ENCODE data around the gene TAS1R3. TPM values are rescaled to one million over a fixed set of nuclear protein-coding genes. Genes with fewer than 3 reads are reported as not detected.
A peak's percentile ranks its signal among the peaks of the same experiment; 100 is the strongest.

TAS1R3 gene
- total RNA-seq, result 0.31 TPM

GRCh38 chr1:1331068-1331965 is at the start of gene TAS1R3:
Gene TAS1R3, plus strand, starts transcription at chr1:1331280. Its CDS starts 66 bp downstream, at chr1:1331346.
- no peak for DNase-seq

DNA sequence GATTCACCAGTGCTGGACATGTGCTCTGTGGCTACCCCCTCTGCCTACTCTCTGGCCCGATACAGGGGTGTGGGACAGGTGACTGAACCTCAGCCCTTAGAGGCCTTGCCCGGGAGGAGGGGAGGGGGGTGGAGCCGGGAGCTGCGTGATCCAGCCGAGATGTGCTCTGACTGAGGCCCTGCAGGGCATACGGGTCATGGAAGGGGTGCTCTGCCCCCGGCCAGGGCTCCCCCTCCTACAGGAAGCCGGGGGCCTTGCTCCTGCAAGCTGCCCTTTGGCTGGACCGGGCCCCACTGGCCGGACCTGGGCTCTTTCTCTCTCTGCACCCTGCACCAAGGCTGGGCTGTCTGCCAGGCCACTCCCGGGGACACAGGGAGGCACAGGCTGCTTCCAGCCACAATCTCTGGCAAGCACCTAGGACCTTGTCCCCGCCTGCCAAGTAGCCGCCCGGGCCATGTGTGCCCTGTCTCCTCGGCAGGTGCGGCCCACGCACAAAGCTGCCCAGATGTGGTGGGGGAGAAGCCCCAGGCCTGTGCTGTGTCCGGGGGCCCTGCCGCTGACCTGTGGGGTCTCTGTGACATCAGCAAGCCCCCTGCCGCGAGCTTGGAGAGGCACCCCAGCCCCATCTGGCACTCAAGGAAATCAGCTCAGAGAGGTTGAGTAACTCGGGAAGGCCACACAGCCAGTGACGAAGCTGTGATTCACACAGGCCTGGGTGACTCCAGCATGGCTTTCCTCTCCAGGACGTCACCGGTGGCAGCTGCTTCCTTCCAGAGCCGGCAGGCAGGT is 49.4 kb upstream of the TAS1R3 start:
- no peak for DNase-seq

GRCh38 chr1:1282998-1283397 is 48.1 kb upstream of the TAS1R3 start:
- no peak for DNase-seq

GRCh38 chr1:1283821-1284220 is 47.3 kb upstream of the TAS1R3 start:
- no peak for DNase-seq

GRCh38 chr1:1284221-1285101 is 46.6 kb upstream of the TAS1R3 start:
- DNase-seq, result no peak

DNA sequence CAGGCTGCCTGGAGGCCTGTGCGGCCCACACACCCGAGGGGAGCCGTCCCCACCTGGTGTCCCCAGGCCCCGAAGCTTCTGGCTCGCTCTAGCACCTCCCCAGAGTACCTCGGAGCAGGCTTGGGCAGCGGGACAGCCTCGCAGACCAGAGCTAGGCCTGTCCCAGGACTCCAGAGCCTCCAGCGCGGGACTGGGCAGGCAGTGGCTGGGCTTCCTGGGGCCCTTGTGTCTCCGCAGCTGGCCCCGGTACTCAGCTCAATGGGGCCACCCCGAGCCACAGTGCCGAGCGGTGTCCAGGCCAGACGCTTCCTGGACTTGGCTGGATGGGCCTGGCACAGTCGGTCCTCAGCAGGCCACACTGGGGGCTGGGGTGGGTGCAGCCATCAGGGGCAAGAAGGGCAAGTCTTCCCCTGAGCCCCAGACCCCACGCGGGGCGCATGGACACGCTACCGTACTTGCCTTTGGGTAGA is 45.9 kb upstream of the TAS1R3 start:
- DNase-seq, result no peak

- DNase-seq, result no peak
Measured at GRCh38 chr1:1285611-1286311, 45.3 kb upstream of the TAS1R3 start.

DNA sequence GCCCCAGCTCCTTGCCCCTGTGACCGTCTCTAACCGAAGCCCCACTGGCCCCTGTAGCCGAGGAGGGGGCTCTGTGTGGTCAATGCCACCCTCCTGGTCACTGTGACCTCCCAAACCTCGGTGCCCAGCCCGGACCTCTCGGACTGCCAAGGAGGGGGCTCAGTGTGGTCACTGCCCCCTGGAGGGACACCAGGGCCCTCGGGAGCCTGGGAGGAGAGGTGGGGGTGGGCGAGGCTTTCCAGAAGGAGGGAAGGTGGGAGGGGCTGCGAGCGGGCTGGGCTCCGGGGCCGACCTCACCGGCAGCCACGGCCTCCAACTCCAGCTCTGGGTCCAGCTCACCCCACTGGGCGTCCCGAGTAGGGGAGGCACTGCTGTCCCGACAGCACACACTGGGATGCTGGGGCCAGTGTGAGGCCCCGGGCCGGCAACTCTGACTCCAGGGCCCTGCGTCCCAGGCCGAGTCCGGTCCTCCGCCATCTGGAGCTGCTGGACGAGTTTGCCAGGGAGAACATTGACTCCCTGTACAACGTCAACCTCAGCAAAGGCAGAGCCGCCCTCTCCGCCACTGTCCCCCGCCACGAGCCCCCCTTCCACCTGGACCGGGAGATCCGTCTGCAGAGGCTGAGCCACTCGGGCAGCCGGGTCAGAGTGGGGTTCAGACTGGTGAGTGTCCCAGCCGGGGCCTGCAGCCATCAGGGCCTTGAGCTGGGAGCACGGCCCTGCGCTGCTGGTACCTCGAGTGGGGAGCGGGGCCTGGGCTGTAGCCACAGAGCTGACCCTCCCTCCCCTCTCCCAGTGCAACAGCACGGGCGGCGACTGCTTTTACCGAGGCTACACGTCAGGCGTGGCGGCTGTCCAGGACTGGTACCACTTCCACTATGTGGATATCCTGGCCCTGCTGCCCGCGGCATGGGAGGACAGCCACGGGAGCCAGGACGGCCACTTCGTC is 44.5 kb upstream of the TAS1R3 start:
- no peak for DNase-seq

DNA sequence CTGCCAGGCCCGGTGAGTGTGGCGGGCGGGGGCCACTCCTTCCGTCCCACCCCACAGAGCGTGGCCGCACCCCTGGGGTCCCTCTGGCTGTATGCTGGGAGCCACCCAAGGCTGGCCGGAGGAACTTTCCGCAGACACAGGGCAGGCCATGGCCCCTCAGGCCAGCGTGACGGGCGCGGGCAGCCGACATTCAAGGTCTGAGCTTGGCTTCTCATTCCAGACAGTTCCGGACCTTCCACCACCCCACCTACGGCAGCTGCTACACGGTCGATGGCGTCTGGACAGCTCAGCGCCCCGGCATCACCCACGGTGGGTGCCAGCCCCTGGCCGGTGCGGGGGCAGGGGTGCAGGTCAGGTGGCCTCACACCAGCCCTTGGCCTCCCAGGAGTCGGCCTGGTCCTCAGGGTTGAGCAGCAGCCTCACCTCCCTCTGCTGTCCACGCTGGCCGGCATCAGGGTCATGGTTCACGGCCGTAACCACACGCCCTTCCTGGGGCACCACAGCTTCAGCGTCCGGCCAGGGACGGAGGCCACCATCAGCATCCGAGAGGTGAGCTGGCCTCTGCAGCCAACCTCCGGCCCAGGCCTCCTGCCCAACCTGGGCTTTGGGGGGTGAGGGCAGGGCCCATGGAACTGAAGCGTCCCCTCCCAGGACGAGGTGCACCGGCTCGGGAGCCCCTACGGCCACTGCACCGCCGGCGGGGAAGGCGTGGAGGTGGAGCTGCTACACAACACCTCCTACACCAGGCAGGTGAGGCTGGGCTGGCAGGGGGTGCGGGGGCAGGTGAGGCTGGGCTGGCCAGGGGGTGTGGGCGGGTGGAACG is 43.6 kb upstream of the TAS1R3 start:
- no peak for DNase-seq

- no peak for DNase-seq
Measured at GRCh38 chr1:1290238-1290731, 40.8 kb upstream of the TAS1R3 start.

DNA sequence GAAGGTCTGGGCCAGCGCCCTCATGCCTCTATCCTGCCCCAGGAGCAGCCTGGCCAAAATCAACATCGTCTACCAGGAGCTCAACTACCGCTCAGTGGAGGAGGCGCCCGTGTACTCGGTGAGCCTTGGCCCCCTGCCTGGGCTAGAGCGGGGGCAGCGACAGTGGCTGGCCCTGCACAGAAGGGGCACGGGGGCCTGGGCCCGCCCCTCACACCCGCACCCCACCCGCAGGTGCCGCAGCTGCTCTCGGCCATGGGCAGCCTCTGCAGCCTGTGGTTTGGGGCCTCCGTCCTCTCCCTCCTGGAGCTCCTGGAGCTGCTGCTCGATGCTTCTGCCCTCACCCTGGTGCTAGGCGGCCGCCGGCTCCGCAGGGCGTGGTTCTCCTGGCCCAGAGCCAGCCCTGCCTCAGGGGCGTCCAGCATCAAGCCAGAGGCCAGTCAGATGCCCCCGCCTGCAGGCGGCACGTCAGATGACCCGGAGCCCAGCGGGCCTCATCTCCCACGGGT is 40.0 kb upstream of the TAS1R3 start:
- DNase-seq, result no peak

DNA sequence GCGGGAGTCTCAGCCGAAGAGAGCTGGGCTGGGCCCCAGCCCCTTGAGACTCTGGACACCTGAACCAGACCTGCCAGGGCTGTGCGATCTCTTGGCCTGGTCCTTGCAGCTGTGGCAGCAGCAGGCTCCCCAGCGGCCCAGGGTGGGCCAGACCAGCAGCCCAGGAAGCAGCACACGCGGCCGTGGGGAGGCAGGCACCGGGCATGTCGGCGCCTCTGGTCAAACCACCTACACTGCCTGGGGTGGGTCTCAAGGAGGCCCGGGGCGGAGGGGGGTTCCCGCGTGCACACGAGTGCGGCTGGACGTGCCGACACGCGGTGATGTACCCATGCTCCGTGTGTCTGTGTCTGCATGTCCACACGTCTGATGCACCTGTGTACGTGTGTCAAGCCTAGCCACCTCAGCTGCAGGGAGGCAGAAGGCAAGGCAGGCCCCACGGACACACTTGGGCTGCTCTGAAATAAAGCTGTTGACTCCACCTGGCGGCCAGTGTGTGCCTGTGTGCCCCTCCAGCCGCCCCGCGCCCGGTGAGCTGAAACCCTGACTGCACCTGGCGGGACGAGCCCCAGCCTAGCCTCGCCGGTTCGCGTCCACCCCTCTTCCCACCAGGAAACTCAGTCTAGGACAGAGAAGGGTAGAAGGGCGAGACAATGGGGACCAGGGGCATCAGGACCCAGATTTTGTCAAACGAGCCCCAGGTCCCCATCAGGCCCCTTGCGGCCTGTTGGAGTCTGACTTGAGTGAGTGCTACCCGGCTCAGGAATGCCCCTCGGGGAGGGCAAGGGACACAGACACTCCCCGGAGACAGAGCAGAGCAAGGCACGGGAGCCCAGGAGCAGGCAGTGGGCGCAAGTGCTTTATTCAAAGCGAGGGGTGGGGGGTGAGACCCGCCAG is 39.3 kb upstream of the TAS1R3 start:
- DNase-seq, result peak; percentile 32

GRCh38 chr1:1292442-1292779 is 38.7 kb upstream of the TAS1R3 start:
- DNase-seq, result no peak

GRCh38 chr1:1292851-1293250 is 38.2 kb upstream of the TAS1R3 start:
- no peak for DNase-seq

- no peak for DNase-seq
Measured at GRCh38 chr1:1293263-1294249, 37.5 kb upstream of the TAS1R3 start.

GRCh38 chr1:1294250-1294890 is 36.7 kb upstream of the TAS1R3 start:
- DNase-seq, result no peak
